ENCODE results near the gene ITPR2. TPM values are rescaled to one million over a fixed set of nuclear protein-coding genes. Genes with fewer than 3 reads are reported as not detected.

The ITPR2 gene
- total and polyA plus RNA-seq, 2 of the 13 experiments (the other 11 are each of a cell fraction or from before 2014, with no cell fraction given), result 31.9 to 81.9 TPM

DNA sequence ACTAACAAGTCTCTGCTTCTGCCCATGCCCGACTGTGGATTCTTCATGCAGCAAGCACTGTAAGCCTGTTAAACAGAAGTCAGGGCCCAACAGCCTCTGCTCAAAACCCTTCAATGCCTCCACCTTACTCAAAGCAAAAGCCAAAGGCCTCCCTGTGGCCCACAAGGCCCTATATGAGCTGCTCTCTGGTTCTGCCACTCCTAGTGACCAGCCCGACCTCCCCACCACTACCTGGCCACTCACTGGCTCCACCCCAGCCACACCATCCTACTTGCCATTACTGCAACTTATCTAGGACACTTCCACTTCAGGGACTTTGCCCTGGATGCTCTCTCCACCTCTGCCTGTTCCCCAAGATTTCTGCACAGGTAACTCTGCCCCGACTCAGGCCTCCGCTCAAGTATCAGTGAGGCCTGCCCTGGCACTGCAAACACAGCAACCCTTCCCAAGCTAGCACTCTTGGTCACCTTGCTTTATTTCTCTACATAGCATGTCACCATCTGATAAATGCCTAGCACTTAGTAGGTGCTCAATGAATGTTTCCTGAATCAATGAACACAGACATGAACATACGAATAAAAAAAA lies 88.9 kb downstream of the ITPR2 start (continued):
- TF ChIP-seq POLR2G (IDR thresholded peaks at IDR 0.05; ENCODE audit: low read depth, low read length), result peak; percentile 44; the same call in 1 of the 2 replicates
- 0 out of 2 replicates have a peak, but pooled peaks have one; percentile 47 for TF ChIP-seq MTF2 (CRISPR knock-in tag; IDR thresholded peaks at IDR 0.05; ENCODE audit: borderline replicate concordance)
- TF ChIP-seq ZMAT3 (CRISPR knock-in tag; conservative IDR thresholded peaks at IDR 0.05), result 0 out of 2 replicates have a peak, but pooled peaks have one; percentile 19
- no peak for TF ChIP-seq ZFYVE20 (CRISPR knock-in tag; IDR thresholded peaks at IDR 0.05; ENCODE audit: borderline replicate concordance, low read depth)
- no peak for TF ChIP-seq XBP1 (CRISPR knock-in tag; IDR thresholded peaks at IDR 0.05)
- TF ChIP-seq ZKSCAN1 (IDR thresholded peaks at IDR 0.05; ENCODE audit: low read length), result peak; percentile 90
- TF ChIP-seq ZNF501 (CRISPR knock-in tag; IDR thresholded peaks at IDR 0.05), result peak; percentile 36; the same call in 1 of the 2 replicates
- no peak for TF ChIP-seq ZFP36L2 (CRISPR knock-in tag; IDR thresholded peaks at IDR 0.05)

DNA sequence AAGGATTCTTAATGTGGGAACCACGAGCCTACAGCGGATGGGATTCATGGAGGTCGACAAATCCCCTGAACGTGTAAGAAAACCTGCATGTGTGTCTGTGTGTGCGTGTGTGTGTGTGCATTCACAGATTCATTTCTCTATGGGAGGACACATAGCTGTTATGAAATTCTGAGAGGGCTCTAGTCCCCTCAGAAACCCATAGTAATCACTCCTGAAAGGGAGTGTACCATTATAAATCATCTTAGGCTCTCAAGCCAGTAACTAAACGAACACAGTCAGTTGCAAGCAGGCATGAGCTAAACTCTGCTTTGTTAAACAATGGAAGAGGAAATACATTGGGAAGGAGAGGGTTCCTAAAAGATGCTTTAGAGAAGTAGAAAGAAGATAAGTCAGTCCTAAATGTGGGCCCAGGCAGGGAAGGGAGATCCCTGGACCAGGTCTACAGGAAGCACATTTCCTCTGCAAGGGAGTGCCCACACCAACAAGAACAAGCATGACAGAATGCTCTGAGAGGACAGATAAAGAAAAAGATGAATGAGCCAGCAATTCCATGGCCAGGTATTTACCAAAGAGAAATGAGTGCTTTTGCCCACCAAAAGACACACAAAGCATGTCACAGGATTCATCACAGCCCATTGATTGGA lies 91.3 kb downstream of the ITPR2 start:
- DNase-seq (ENCODE audit: low spot score) (no peak), FAIRE-seq (no peak), ATAC-seq (no peak)
- Histone ChIP-seq H3K9me3 (ENCODE audit: low read length) (peaks cover 8% of the 10 kb centered on the region), H3K27ac (ENCODE audit: extremely low read length, insufficient read depth, low read length) (peak overlapping the region; percentile 45), H3K27me3 (ENCODE audit: control insufficient read depth in 1 of 2, insufficient read depth in 2 of 2, low read length in 2 of 2) (no peaks in the 10 kb centered on the region; a peak in 1 of 5 replicates), H3K4me3 (replicated peaks in 1 of 3; ENCODE audit: insufficient read depth in 1 of 3, low read depth in 2 of 3, low read length in 3 of 3) (no peak overlapping the region), H3K79me2 (ENCODE audit: insufficient read depth, low read length) (peaks cover 80% of the 10 kb centered on the region), H4K20me1 (ENCODE audit: insufficient read depth, low read length) (no peaks in the 10 kb centered on the region), H2AFZ (ENCODE audit: low read length) (no peak overlapping the region), H3K4me2 (ENCODE audit: low read depth, low read length) (no peak overlapping the region), H3K4me1 (ENCODE audit: insufficient read depth, low read length) (peaks cover 93% of the 10 kb centered on the region), H3K36me3 (replicated peaks in 1 of 2; ENCODE audit: control insufficient read depth in 1 of 2, insufficient read depth in 2 of 2, low read length in 2 of 2) (peaks cover 3 to 15% of the 10 kb centered on the region in 2 experiments; a peak in 4 of 5 replicates), H3K9ac (ENCODE audit: insufficient read depth, low read depth, low read length) (no peak overlapping the region)
- intact Hi-C loops (cut with micrococcal nuclease; ENCODE audit: unreplicated experiment) (no loop called here), in situ Hi-C loops (cut with HindIII; ENCODE audit: extremely low pct_ligation_motif_present, low pct_unique_long_range_greater_than_20kb) (no loop called here)
- 97% methylated on average over 6 of the region's 6 CpGs for WGBS (ENCODE audit: low lambda C conversion rate)
- POLR2A ChIA-PET, result interaction anchor here (2.3 kb wide), 1 partner anchor 92 kb away, joined by 5 read pairs; no protein-coding TSS in a partner anchor
- BruUV-seq (replicated peaks), result no TSS peak
- CTCF ChIA-PET (ENCODE audit: low intra/inter-chr PET ratio, low total read pairs), result no interaction called here
- no peak for TF ChIP-seq KDM2A (CRISPR knock-in tag; IDR thresholded peaks at IDR 0.05; ENCODE audit: borderline replicate concordance, low read depth)
- no peak for TF ChIP-seq TAF1 (CRISPR knock-in tag; IDR thresholded peaks at IDR 0.05)
- TF ChIP-seq PAWR (CRISPR knock-in tag; IDR thresholded peaks at IDR 0.05; ENCODE audit: borderline replicate concordance), result no peak
- no peak for TF ChIP-seq MAFK (conservative IDR thresholded peaks at IDR 0.05 in 1 of 2, IDR thresholded peaks at IDR 0.05 in 1 of 2; ENCODE audit: low read length in 2 of 2)
- no peak for TF ChIP-seq JUND (CRISPR knock-in tag; IDR thresholded peaks at IDR 0.05)
- no peak for TF ChIP-seq MYNN (CRISPR knock-in tag; IDR thresholded peaks at IDR 0.05; ENCODE audit: low read depth)
- TF ChIP-seq TBX3 (IDR thresholded peaks at IDR 0.05; ENCODE audit: borderline replicate concordance), result no peak
- no peak for TF ChIP-seq NFKBIZ (CRISPR knock-in tag; IDR thresholded peaks at IDR 0.05)
- no peak for TF ChIP-seq NONO (IDR thresholded peaks at IDR 0.05)
- no peak for TF ChIP-seq NONO (CRISPR knock-in tag; conservative IDR thresholded peaks at IDR 0.05)
- TF ChIP-seq RFX5 (IDR thresholded peaks at IDR 0.05; ENCODE audit: low read depth, low read length), result no peak
- TF ChIP-seq ZUFSP (CRISPR knock-in tag; IDR thresholded peaks at IDR 0.05; ENCODE audit: borderline replicate concordance), result no peak
- TF ChIP-seq SMC3 (IDR thresholded peaks at IDR 0.05; ENCODE audit: low read length), result no peak
- TF ChIP-seq GABPB1 (CRISPR knock-in tag; IDR thresholded peaks at IDR 0.05), result no peak
- no peak for TF ChIP-seq ZNF644 (CRISPR knock-in tag; IDR thresholded peaks at IDR 0.05; ENCODE audit: low read depth)
- TF ChIP-seq FOXA1 (IDR thresholded peaks at IDR 0.05), result no peak
- TF ChIP-seq FOXA1 (CRISPR knock-in tag; IDR thresholded peaks at IDR 0.05), result no peak
- TF ChIP-seq ZNF780A (CRISPR knock-in tag; IDR thresholded peaks at IDR 0.05), result no peak
